DOHH2 (cell line): Measurements from ENCODE around the gene TANC1.

ENCODE experiments used
- H3F3A ChIP-seq: fragments of 200-600 bp; sonication (generic), shearing (Covaris generic); 2 replicates; pipeline ENCODE4 v1.6.0; 2016; ENCODE audit warnings: antibody characterized with exemption, mild to moderate bottlenecking; ENCODE audit not compliant: control insufficient read depth, insufficient read depth
- H3K27ac ChIP-seq: fragments of 200-600 bp; sonication (generic); 2 replicates; pipeline ENCODE4 v1.5.1; 2014; ENCODE audit warnings: low read depth, mild to moderate bottlenecking, low read length, moderate library complexity
- H3K27me3 ChIP-seq: fragments of 200-600 bp; sonication (generic); 2 replicates; pipeline ENCODE4 v1.6.1; 2014; ENCODE audit warnings: mild to moderate bottlenecking, low read length, mixed read lengths; ENCODE audit not compliant: control insufficient read depth
- H3K36me3 ChIP-seq: fragments of 200-600 bp; sonication (generic); 2 replicates; pipeline ENCODE4 v1.6.1; 2014; ENCODE audit warnings: mild to moderate bottlenecking, low read length, moderate library complexity, mixed read lengths; ENCODE audit not compliant: control insufficient read depth
- H3K4me1 ChIP-seq: fragments of 200-600 bp; sonication (generic); 2 replicates; pipeline ENCODE4 v1.6.1; 2014; ENCODE audit warnings: mild to moderate bottlenecking, low read length, mixed read lengths; ENCODE audit not compliant: control insufficient read depth
- H3K4me2 ChIP-seq: fragments of 200-600 bp; sonication (generic); 2 replicates; pipeline ENCODE4 v1.6.0; 2014; ENCODE audit warnings: mild to moderate bottlenecking, low read length, moderate library complexity
- H3K4me3 ChIP-seq: fragments of 200-600 bp; sonication (generic); 2 replicates; pipeline ENCODE4 v1.5.1; 2014; ENCODE audit warnings: mild to moderate bottlenecking, low read length, mixed read lengths
- H3K79me2 ChIP-seq: fragments of 200-600 bp; sonication (generic); 2 replicates; pipeline ENCODE4 v1.6.1; 2014; ENCODE audit warnings: mild to moderate bottlenecking, low read length, mixed read lengths; ENCODE audit not compliant: control insufficient read depth
- H3K9me2 ChIP-seq: fragments of 200-600 bp; sonication (generic); replicated peaks from 2 replicates; pipeline ENCODE4 v1.6.1; 2014; ENCODE audit warnings: mild to moderate bottlenecking, low read length, mixed read lengths; ENCODE audit not compliant: control insufficient read depth
- H3K9me3 ChIP-seq: fragments of 200-600 bp; sonication (generic); 2 replicates; pipeline ENCODE4 v1.6.1; 2014; ENCODE audit warnings: antibody characterized with exemption, low read length, mixed read lengths; ENCODE audit not compliant: control insufficient read depth, insufficient read depth
- H4K20me1 ChIP-seq: fragments of 200-600 bp; sonication (generic); 2 replicates; pipeline ENCODE4 v1.6.0; 2014; ENCODE audit warnings: low read depth, mild to moderate bottlenecking, antibody characterized with exemption, low read length, moderate library complexity; ENCODE audit not compliant: control insufficient read depth, insufficient read depth
- CTCF ChIP-seq: fragments of 200-600 bp; sonication (generic); IDR thresholded peaks from one replicate; pipeline ENCODE4 v1.5.1; 2014; ENCODE audit warnings: antibody characterized with exemption, mild to moderate bottlenecking, low read depth, low read length; ENCODE audit not compliant: poor library complexity, severe bottlenecking
- EZH2phosphoT487 ChIP-seq: fragments of 200-600 bp; sonication (generic); IDR thresholded peaks from 2 replicates; pipeline ENCODE4 v1.6.1; 2017; ENCODE audit warnings: borderline replicate concordance, mild to moderate bottlenecking, antibody characterized with exemption, low read length, moderate library complexity, mixed read lengths

Gene TANC1

GRCh38 chr2:159096901-159097300 lies 128.5 kb downstream of the TANC1 start:
- no peak overlapping the region for H3K4me3 ChIP-seq
- peaks cover 24% of the 10 kb centered on the region for H3K4me1 ChIP-seq
- no peaks in the 10 kb centered on the region for H3K9me2 ChIP-seq
- H3F3A ChIP-seq, result no peaks in the 10 kb centered on the region
- TF ChIP-seq EZH2phosphoT487, result no peak
- no peak for TF ChIP-seq CTCF
- no peaks in the 10 kb centered on the region for H4K20me1 ChIP-seq
- H3K4me2 ChIP-seq, result no peak overlapping the region
- peaks cover 5% of the 10 kb centered on the region; the same call in 1 of the 2 replicates for H3K9me3 ChIP-seq
- no peaks in the 10 kb centered on the region for H3K36me3 ChIP-seq
- no peaks in the 10 kb centered on the region for H3K79me2 ChIP-seq
- 0 out of 2 replicates have a peak, but pooled peaks cover 2% of the 10 kb centered on the region for H3K27me3 ChIP-seq
- H3K27ac ChIP-seq, result no peak overlapping the region

DNA sequence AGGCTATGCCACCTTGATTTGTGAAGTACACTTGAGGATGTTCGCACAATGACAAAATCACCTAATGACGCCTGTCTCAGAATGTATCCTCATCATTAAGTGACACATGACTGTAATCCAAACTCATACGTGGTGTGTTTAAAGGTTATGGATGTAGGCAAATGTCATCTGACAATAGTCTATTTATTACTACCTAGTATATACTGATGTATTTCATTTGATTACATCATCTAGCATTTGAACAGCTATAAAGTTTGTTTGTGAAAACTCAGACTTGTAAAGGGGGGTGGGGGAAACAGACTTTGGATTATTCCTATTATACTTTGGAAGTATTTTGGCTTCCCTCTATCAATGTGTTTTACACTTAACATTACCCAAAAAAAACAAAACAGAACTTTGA lies 129.9 kb downstream of the TANC1 start:
- peaks cover 5% of the 10 kb centered on the region; the same call in 1 of the 2 replicates for H3K9me3 ChIP-seq
- H3K4me2 ChIP-seq, result no peak overlapping the region
- no peaks in the 10 kb centered on the region for H4K20me1 ChIP-seq
- H3K4me3 ChIP-seq, result no peak overlapping the region
- H3F3A ChIP-seq, result no peaks in the 10 kb centered on the region
- H3K4me1 ChIP-seq, result peaks cover 9% of the 10 kb centered on the region
- H3K27ac ChIP-seq, result no peak overlapping the region
- H3K36me3 ChIP-seq, result no peaks in the 10 kb centered on the region
- no peaks in the 10 kb centered on the region for H3K9me2 ChIP-seq
- TF ChIP-seq EZH2phosphoT487 (no peak), CTCF (no peak)
- H3K79me2 ChIP-seq, result no peaks in the 10 kb centered on the region
- 0 out of 2 replicates have a peak, but pooled peaks cover 2% of the 10 kb centered on the region for H3K27me3 ChIP-seq

DNA sequence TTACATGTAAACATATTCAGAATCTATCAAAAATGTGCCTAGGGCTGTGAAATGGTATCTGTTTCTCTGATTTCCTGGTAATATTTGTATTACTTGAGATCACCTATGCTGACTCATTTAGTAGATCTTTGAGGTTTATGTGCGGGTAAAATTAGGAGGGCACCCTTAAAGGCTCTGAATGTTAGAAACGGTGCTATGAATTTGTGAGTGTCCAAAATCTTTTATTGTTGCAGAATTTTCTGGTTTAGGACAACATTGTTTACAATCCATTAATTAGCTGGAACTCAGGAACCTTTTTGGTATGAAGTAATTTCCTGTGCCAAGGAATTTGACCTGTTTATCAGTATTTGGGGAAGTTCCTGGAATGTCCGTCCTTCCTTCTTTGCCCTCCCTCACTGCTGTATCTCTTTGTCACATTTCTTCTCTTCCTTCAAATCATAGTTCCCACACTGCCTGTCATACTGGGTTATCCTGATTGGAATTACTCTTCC lies 130.5 kb downstream of the TANC1 start:
- H3K79me2 ChIP-seq, result no peaks in the 10 kb centered on the region
- no peaks in the 10 kb centered on the region for H4K20me1 ChIP-seq
- no peak overlapping the region for H3K4me2 ChIP-seq
- no peak overlapping the region for H3K4me3 ChIP-seq
- H3K9me2 ChIP-seq, result no peaks in the 10 kb centered on the region
- 0 out of 2 replicates have a peak, but pooled peaks cover 2% of the 10 kb centered on the region for H3K27me3 ChIP-seq
- H3K27ac ChIP-seq, result no peak overlapping the region
- H3F3A ChIP-seq, result no peaks in the 10 kb centered on the region
- H3K36me3 ChIP-seq, result no peaks in the 10 kb centered on the region
- H3K4me1 ChIP-seq, result peaks cover 3% of the 10 kb centered on the region
- no peak for TF ChIP-seq CTCF
- TF ChIP-seq EZH2phosphoT487, result no peak
- peaks cover 5% of the 10 kb centered on the region; the same call in 1 of the 2 replicates for H3K9me3 ChIP-seq
